Measurements from ENCODE around the gene MFN2. TPM values are rescaled to one million over a fixed set of nuclear protein-coding genes. Genes with fewer than 3 reads are reported as not detected.

Gene MFN2
- polyA plus RNA-seq, 1 donor from 2014 or later, result 64.9 TPM

- TF ChIP-seq, protein P1, sequence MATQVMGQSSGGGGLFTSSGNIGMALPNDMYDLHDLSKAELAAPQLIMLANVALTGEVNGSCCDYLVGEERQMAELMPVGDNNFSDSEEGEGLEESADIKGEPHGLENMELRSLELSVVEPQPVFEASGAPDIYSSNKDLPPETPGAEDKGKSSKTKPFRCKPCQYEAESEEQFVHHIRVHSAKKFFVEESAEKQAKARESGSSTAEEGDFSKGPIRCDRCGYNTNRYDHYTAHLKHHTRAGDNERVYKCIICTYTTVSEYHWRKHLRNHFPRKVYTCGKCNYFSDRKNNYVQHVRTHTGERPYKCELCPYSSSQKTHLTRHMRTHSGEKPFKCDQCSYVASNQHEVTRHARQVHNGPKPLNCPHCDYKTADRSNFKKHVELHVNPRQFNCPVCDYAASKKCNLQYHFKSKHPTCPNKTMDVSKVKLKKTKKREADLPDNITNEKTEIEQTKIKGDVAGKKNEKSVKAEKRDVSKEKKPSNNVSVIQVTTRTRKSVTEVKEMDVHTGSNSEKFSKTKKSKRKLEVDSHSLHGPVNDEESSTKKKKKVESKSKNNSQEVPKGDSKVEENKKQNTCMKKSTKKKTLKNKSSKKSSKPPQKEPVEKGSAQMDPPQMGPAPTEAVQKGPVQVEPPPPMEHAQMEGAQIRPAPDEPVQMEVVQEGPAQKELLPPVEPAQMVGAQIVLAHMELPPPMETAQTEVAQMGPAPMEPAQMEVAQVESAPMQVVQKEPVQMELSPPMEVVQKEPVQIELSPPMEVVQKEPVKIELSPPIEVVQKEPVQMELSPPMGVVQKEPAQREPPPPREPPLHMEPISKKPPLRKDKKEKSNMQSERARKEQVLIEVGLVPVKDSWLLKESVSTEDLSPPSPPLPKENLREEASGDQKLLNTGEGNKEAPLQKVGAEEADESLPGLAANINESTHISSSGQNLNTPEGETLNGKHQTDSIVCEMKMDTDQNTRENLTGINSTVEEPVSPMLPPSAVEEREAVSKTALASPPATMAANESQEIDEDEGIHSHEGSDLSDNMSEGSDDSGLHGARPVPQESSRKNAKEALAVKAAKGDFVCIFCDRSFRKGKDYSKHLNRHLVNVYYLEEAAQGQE (IDR thresholded peaks at IDR 0.05; ENCODE audit: borderline replicate concordance), result no peak
- no peak for TF ChIP-seq EZH2 (IDR thresholded peaks at IDR 0.05; ENCODE audit: borderline replicate concordance, insufficient read depth, low read length, poor library complexity, severe bottlenecking)
- TF ChIP-seq RAD21 (conservative IDR thresholded peaks at IDR 0.05), result no peak
- TF ChIP-seq POLR2AphosphoS5 (IDR thresholded peaks at IDR 0.05), result no peak
- TF ChIP-seq MXI1 (conservative IDR thresholded peaks at IDR 0.05; ENCODE audit: poor library complexity, severe bottlenecking), result no peak
- no peak for TF ChIP-seq TAF1 (IDR thresholded peaks at IDR 0.05; ENCODE audit: low read depth)
- TF ChIP-seq, protein P2, sequence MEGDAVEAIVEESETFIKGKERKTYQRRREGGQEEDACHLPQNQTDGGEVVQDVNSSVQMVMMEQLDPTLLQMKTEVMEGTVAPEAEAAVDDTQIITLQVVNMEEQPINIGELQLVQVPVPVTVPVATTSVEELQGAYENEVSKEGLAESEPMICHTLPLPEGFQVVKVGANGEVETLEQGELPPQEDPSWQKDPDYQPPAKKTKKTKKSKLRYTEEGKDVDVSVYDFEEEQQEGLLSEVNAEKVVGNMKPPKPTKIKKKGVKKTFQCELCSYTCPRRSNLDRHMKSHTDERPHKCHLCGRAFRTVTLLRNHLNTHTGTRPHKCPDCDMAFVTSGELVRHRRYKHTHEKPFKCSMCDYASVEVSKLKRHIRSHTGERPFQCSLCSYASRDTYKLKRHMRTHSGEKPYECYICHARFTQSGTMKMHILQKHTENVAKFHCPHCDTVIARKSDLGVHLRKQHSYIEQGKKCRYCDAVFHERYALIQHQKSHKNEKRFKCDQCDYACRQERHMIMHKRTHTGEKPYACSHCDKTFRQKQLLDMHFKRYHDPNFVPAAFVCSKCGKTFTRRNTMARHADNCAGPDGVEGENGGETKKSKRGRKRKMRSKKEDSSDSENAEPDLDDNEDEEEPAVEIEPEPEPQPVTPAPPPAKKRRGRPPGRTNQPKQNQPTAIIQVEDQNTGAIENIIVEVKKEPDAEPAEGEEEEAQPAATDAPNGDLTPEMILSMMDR (IDR thresholded peaks at IDR 0.05; ENCODE audit: poor library complexity, severe bottlenecking), result no peak
- TF ChIP-seq EP300 (conservative IDR thresholded peaks at IDR 0.05; ENCODE audit: poor library complexity, severe bottlenecking), result no peak
- TF ChIP-seq SMC3 (conservative IDR thresholded peaks at IDR 0.05; ENCODE audit: poor library complexity), result no peak
- Histone ChIP-seq H2AFZ (ENCODE audit: low read depth, low read length) (no peak overlapping the region), H3K79me2 (replicated peaks; ENCODE audit: insufficient read depth, low read length) (no peaks in the 10 kb centered on the region), H3K4me2 (ENCODE audit: low read length) (no peak overlapping the region), H4K20me1 (ENCODE audit: insufficient read depth) (no peaks in the 10 kb centered on the region), H3K9ac (ENCODE audit: low read length) (no peak overlapping the region), H3K27ac (ENCODE audit: low read length) (no peak overlapping the region), H3F3A (ENCODE audit: insufficient read depth, low read length, poor library complexity, severe bottlenecking) (no peaks in the 10 kb centered on the region), H3K27me3 (ENCODE audit: insufficient read depth, low read depth, low read length) (peaks cover 13% of the 10 kb centered on the region), H3K36me3 (ENCODE audit: insufficient read depth, low read length) (no peaks in the 10 kb centered on the region), H3K9me2 (ENCODE audit: insufficient read depth, low read length) (no peaks in the 10 kb centered on the region), H3K4me3 (ENCODE audit: low read length) (no peak overlapping the region), H3K9me3 (ENCODE audit: low read length) (no peaks in the 10 kb centered on the region)
Observed at GRCh38 chr1:12057382-12057781, 77.1 kb downstream of the MFN2 start.

- H3K79me2 ChIP-seq (replicated peaks; ENCODE audit: insufficient read depth, low read length), result no peaks in the 10 kb centered on the region
- H3K9me2 ChIP-seq (ENCODE audit: insufficient read depth, low read length), result no peaks in the 10 kb centered on the region
- H3K9ac ChIP-seq (ENCODE audit: low read length), result no peak overlapping the region
- no peaks in the 10 kb centered on the region for H3F3A ChIP-seq (ENCODE audit: insufficient read depth, low read length, poor library complexity, severe bottlenecking)
- H4K20me1 ChIP-seq (ENCODE audit: insufficient read depth), result no peaks in the 10 kb centered on the region
- no peak overlapping the region for H3K4me2 ChIP-seq (ENCODE audit: low read length)
- H3K36me3 ChIP-seq (ENCODE audit: insufficient read depth, low read length), result no peaks in the 10 kb centered on the region
- TF ChIP-seq, protein P1 (IDR thresholded peaks at IDR 0.05; ENCODE audit: borderline replicate concordance), result no peak
- TF ChIP-seq POLR2AphosphoS5 (IDR thresholded peaks at IDR 0.05), result no peak
- no peak for TF ChIP-seq EP300 (conservative IDR thresholded peaks at IDR 0.05; ENCODE audit: poor library complexity, severe bottlenecking)
- H3K9me3 ChIP-seq (ENCODE audit: low read length), result no peaks in the 10 kb centered on the region
- no peak overlapping the region for H2AFZ ChIP-seq (ENCODE audit: low read depth, low read length)
- H3K27ac ChIP-seq (ENCODE audit: low read length), result no peak overlapping the region
- peaks cover 19% of the 10 kb centered on the region for H3K27me3 ChIP-seq (ENCODE audit: insufficient read depth, low read depth, low read length)
- no peak overlapping the region for H3K4me3 ChIP-seq (ENCODE audit: low read length)
Observed at GRCh38 chr1:12057940-12058687, 77.9 kb downstream of the MFN2 start.

Measured in neural cell (in vitro differentiated cells).